CMK (cell line): ENCODE data around the gene AP3D1.
A peak's percentile ranks its signal among the peaks of the same experiment; 100 is the strongest.

Source experiments
- DNase-seq: peaks from one replicate; pipeline ENCODE4 v3.0.0-alpha.2; 2010; ENCODE audit warnings: low read depth

Gene AP3D1

GRCh38 chr19:2084993-2085720 is 66.2 kb downstream of the AP3D1 start:
- DNase-seq, result peak; percentile 96

GRCh38 chr19:2083174-2083854 is 68.1 kb downstream of the AP3D1 start:
- no peak for DNase-seq

GRCh38 chr19:2081873-2082810 is 69.2 kb downstream of the AP3D1 start:
- no peak for DNase-seq

GRCh38 chr19:2080336-2080988 is 70.9 kb downstream of the AP3D1 start:
- no peak for DNase-seq

- DNase-seq, result no peak
Observed at GRCh38 chr19:2079865-2080301, 71.5 kb downstream of the AP3D1 start.

GRCh38 chr19:2079076-2079864 is 72.1 kb downstream of the AP3D1 start:
- DNase-seq, result no peak

GRCh38 chr19:2077833-2078619 is 73.3 kb downstream of the AP3D1 start:
- DNase-seq, result no peak

GRCh38 chr19:2077398-2077797 is 74.0 kb downstream of the AP3D1 start:
- no peak for DNase-seq

- DNase-seq, result no peak
Observed at GRCh38 chr19:2076526-2076944, 74.8 kb downstream of the AP3D1 start.

GRCh38 chr19:2072757-2073551 is 78.4 kb downstream of the AP3D1 start:
- no peak for DNase-seq

- DNase-seq, result no peak
Observed at GRCh38 chr19:2070986-2071673, 80.2 kb downstream of the AP3D1 start.

GRCh38 chr19:2070436-2070827 is 80.9 kb downstream of the AP3D1 start:
- DNase-seq, result no peak

GRCh38 chr19:2064788-2065524 is 86.4 kb downstream of the AP3D1 start:
- no peak for DNase-seq

- no peak for DNase-seq
Observed at GRCh38 chr19:2064395-2064787, 87.0 kb downstream of the AP3D1 start.

GRCh38 chr19:2063824-2064223 is 87.5 kb downstream of the AP3D1 start:
- DNase-seq, result no peak

- no peak for DNase-seq
Observed at GRCh38 chr19:2062770-2063169, 88.6 kb downstream of the AP3D1 start.

- DNase-seq, result no peak
Observed at GRCh38 chr19:2062389-2062729, 89.0 kb downstream of the AP3D1 start.
